ENCODE data around the gene POLR2L.

- TF ChIP-seq RAD21 (IDR thresholded peaks at IDR 0.05; ENCODE audit: low read depth) (no peak), CTCF (IDR thresholded peaks at IDR 0.05 in 2 of 3, conservative IDR thresholded peaks at IDR 0.05 in 1 of 3; ENCODE audit: borderline replicate concordance in 1 of 3, insufficient read depth in 1 of 3, low read depth in 2 of 3, low read length in 2 of 3) (no peak), MAX (IDR thresholded peaks at IDR 0.05) (no peak), EZH2 (IDR thresholded peaks at IDR 0.05) (no peak), SIN3A (IDR thresholded peaks at IDR 0.05; ENCODE audit: low read depth) (no peak), POLR2A (IDR thresholded peaks at IDR 0.05; ENCODE audit: borderline replicate concordance, extremely low read depth, insufficient read depth, insufficient read length) (no peak), ZNF274 (IDR thresholded peaks at IDR 0.05; ENCODE audit: low read depth, low read length) (no peak)
Observed at GRCh38 chr11:883527-883926, 41.2 kb upstream of the POLR2L start.
